Glutamatergic neuron (in vitro differentiated cells): ENCODE data around the gene SNF8. TPM values are rescaled to one million over a fixed set of nuclear protein-coding genes. Genes with fewer than 3 reads are reported as not detected.

Experiments used
- DNase-seq: peaks from one replicate; pipeline ENCODE4 v3.0.0; 2022
- H3K27ac Mint-ChIP-seq: one replicate; pipeline ENCODE4 v1.8.0; 2020; ENCODE audit warnings: mild to moderate bottlenecking, mixed read lengths, inconsistent platforms; ENCODE audit not compliant: unreplicated experiment
- H3K27me3 Mint-ChIP-seq: one replicate; pipeline ENCODE4 v1.8.0; 2020; ENCODE audit warnings: mild to moderate bottlenecking, moderate library complexity, mixed read lengths, inconsistent platforms; ENCODE audit not compliant: unreplicated experiment
- H3K36me3 Mint-ChIP-seq: one replicate; pipeline ENCODE4 v1.8.0; 2020; ENCODE audit warnings: mild to moderate bottlenecking, mixed read lengths, inconsistent platforms; ENCODE audit not compliant: unreplicated experiment
- H3K4me1 Mint-ChIP-seq: one replicate; pipeline ENCODE4 v1.8.0; 2020; ENCODE audit warnings: mild to moderate bottlenecking, low read depth, mixed read lengths, inconsistent platforms; ENCODE audit not compliant: unreplicated experiment
- H3K4me3 Mint-ChIP-seq: one replicate; pipeline ENCODE4 v1.8.0; 2020; ENCODE audit warnings: mild to moderate bottlenecking, mixed read lengths, inconsistent platforms; ENCODE audit not compliant: unreplicated experiment
- H3K9me3 Mint-ChIP-seq: one replicate; pipeline ENCODE4 v1.8.0; 2020; ENCODE audit warnings: mild to moderate bottlenecking, moderate library complexity, mixed read lengths, inconsistent platforms; ENCODE audit not compliant: unreplicated experiment
- total RNA-seq: library from RNA; stranded (reverse); fragmentation: NEBNext Ultra II Directional; extraction: Animal tissue kit (Norgen Biotek cat#: 25700); gene quantifications from one replicate; pipeline ENCODE4 v1.2.1, GENCODE V29; 2021; ENCODE audit not compliant: unreplicated experiment
- TF ChIP-seq, protein P1 (sequence below): fragments of 200-600 bp; sonication (generic); IDR thresholded peaks from one replicate; pipeline ENCODE4 v1.5.0; 2021; ENCODE audit not compliant: partially characterized antibody, unreplicated experiment

SNF8 gene
- total RNA-seq, 1 donor from 2014 or later: 143 TPM

DNA sequence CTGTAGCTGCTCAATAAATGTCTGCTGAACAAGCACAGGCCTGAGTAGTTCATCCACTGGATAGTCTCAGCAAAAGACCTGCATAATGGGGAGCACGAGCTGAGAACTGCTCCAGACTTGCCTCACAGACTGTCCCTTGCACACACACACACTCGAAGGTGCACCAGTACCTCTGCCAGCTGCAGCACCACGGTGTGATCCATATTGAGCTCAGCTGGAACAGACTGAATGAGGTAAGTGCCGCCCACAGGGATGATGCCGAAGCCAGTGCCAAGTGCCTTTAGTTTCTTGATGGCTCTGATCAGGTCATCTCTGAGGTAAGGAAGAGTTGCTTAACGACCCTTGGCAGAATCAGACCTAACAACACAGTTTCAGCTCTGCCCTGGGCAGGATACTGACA is 11.6 kb downstream of the SNF8 start:
- H3K36me3 Mint-ChIP-seq: no peaks in the 10 kb centered on the region
- no peak overlapping the region for H3K27ac Mint-ChIP-seq
- DNase-seq: no peak
- H3K27me3 Mint-ChIP-seq: no peaks in the 10 kb centered on the region
- no peaks in the 10 kb centered on the region for H3K9me3 Mint-ChIP-seq
- TF ChIP-seq, protein P1, sequence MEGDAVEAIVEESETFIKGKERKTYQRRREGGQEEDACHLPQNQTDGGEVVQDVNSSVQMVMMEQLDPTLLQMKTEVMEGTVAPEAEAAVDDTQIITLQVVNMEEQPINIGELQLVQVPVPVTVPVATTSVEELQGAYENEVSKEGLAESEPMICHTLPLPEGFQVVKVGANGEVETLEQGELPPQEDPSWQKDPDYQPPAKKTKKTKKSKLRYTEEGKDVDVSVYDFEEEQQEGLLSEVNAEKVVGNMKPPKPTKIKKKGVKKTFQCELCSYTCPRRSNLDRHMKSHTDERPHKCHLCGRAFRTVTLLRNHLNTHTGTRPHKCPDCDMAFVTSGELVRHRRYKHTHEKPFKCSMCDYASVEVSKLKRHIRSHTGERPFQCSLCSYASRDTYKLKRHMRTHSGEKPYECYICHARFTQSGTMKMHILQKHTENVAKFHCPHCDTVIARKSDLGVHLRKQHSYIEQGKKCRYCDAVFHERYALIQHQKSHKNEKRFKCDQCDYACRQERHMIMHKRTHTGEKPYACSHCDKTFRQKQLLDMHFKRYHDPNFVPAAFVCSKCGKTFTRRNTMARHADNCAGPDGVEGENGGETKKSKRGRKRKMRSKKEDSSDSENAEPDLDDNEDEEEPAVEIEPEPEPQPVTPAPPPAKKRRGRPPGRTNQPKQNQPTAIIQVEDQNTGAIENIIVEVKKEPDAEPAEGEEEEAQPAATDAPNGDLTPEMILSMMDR: no peak
- H3K4me3 Mint-ChIP-seq: no peak overlapping the region
- H3K4me1 Mint-ChIP-seq: peaks cover 4% of the 10 kb centered on the region

DNA sequence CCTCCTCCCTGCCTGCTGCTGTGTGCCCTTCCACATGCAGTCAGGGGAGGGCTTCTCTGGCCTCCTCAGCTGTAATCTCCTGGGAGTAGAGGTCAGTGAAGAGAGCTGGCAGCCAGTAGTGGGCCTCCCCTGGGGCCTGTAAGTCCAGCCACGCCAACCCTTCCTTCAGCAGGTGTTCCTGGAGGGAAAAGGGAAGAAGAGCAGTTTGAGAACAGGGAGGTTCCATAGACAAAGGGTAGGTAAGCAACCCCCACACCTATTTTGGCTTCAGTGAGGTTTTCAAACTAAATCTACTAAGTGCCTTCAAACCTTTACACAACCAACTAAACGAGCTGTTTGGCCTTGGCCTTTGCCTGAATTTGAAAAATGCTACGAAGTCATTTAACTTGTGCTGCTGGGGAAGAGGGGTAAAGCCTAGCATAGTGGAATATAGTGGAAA is 14.2 kb downstream of the SNF8 start:
- Mint-ChIP-seq H3K36me3 (no peaks in the 10 kb centered on the region), H3K27ac (no peak overlapping the region), H3K27me3 (no peaks in the 10 kb centered on the region), H3K4me1 (peaks cover 4% of the 10 kb centered on the region), H3K4me3 (no peak overlapping the region), H3K9me3 (no peaks in the 10 kb centered on the region)
- peak; percentile 20 for DNase-seq
- TF ChIP-seq, protein P1: no peak

DNA sequence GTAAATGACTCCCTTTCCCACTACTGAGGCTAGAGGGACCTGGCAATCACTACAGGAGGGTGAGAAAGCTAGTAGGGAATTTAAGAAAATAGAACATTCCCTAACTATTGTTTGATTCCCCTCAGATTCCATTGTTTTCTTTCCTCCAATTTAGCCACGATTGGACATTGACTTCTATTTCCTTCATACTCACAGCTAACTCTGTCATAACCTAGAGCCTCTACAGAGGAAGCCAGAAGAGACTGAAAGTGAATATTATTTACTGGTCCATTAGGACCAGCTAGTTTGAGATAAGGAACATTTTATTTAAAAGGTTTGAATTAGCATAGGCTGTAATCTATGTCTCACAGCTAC is 14.9 kb downstream of the SNF8 start:
- no peaks in the 10 kb centered on the region for H3K36me3 Mint-ChIP-seq
- no peak for DNase-seq
- TF ChIP-seq, protein P1: no peak
- H3K27ac Mint-ChIP-seq: no peak overlapping the region
- H3K9me3 Mint-ChIP-seq: no peaks in the 10 kb centered on the region
- peaks cover 1% of the 10 kb centered on the region for H3K27me3 Mint-ChIP-seq
- H3K4me1 Mint-ChIP-seq: peaks cover 4% of the 10 kb centered on the region
- no peak overlapping the region for H3K4me3 Mint-ChIP-seq

DNA sequence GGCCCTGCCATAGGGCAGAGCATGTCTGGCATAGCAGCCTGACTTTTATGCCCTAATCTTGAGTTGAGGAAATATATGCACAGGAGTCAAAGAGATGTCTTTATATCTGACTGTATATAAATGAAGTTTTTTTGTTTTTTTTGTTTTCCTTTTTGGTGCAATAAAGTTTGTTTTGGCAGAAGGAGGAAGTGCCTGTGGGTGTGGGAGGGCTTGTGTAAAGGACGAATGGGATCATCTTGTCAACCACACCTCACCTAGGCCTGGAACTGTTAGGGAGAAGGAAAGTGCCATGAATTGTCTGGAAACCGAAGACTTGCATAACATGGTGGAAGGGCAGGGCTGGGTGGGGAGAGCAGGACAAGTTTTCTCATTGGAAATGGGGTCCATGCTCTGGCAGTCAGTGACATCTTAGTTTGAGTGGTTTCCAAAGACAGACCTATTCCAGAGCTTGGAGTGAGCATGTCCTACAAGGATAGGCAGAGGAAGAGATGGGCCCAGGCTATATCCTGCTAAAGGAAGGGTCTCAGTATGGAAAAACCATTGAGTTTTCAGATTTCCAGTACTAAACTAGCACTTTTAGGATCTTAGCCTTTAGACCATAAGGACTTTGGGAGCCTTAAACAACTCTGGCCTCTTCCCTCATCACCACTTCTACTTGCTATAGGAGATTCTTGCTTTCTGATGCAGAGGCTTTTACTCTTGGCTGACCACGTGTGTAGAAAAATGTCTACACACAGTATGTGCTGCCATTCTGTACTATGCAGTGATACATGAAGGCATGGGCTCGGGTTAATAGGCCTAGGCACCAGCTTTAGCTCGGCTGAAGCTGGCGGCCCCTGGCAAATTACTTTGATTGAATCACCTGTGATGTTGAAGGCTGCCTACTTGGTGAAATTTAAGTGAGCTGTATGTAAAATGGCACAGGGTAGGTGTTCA is 15.5 kb downstream of the SNF8 start:
- peaks cover 1% of the 10 kb centered on the region for H3K27me3 Mint-ChIP-seq
- no peak for DNase-seq
- H3K4me1 Mint-ChIP-seq: peaks cover 4% of the 10 kb centered on the region
- no peak overlapping the region for H3K27ac Mint-ChIP-seq
- no peaks in the 10 kb centered on the region for H3K9me3 Mint-ChIP-seq
- TF ChIP-seq, protein P1: no peak
- H3K4me3 Mint-ChIP-seq: no peak overlapping the region
- no peaks in the 10 kb centered on the region for H3K36me3 Mint-ChIP-seq

DNA sequence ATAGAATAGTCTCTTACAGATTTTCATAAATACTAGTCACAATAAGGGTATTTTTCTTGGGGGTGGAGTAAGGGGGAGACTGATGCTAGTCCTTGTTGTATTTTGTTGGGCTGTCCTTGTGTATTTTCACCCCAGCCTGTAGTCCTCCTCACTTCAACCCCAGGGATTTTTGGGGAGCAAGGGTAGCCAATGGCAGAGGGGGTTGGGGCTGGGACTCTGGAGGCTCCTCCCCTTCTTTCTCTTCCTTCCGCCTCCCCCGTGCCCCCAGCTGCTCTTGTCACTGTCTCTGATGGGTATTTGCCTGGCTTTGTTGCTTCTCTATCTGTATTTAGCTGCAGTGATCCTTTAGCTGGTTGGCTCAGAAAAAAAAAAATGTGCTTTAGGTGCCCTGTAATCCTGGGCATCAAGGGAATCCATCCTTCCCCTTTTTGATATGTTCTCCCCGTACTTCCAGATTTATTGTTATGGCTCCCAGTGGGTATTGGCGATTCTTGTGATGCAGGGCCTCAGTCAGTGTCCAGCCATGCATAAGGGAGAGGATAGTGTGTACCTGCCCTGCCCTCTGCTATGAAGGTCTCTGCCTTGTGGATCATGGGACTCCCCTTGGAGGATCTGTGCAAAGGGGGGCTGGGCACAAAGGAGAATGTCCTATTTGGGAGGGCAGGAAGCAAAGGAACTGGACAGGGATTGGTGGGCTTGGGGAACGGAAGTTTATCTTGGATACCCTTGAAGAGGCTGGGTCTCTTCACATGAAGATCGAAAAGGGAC is 16.5 kb downstream of the SNF8 start:
- DNase-seq: no peak
- TF ChIP-seq, protein P1: no peak
- Mint-ChIP-seq H3K4me3 (no peak overlapping the region), H3K9me3 (no peaks in the 10 kb centered on the region), H3K27ac (no peak overlapping the region), H3K4me1 (peaks cover 4% of the 10 kb centered on the region), H3K36me3 (no peaks in the 10 kb centered on the region), H3K27me3 (peaks cover 1% of the 10 kb centered on the region)
